ENCODE data around the gene DIPK2B.

Gene DIPK2B

GRCh38 chrX:45154462-45154861 lies 46.2 kb downstream of the DIPK2B start:
- DNase-seq, result no peak

DNA sequence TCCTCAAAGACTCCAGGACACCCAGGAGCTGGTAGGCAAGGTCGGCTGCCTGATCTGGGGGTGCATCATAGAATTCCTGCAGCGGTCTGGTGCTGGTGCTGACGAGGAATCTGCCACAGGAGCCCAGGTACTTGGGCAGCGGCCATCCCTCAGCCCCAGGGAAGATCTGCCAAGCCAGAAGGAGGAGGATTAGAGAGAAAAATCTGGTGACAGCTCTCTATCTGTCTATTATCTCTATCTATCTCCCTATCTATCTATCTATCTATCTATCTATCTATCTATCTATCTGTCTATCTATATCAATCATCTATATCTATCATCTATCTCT lies 46.7 kb downstream of the DIPK2B start:
- DNase-seq, result peak in 1 of 14 donors; percentile 69

Measured in C1 segment of cervical spinal cord (tissue), 14 donors.